Left lung (tissue), 10 donors: ENCODE results near the gene ARHGAP10. TPM values are rescaled to one million over a fixed set of nuclear protein-coding genes. Genes with fewer than 3 reads are reported as not detected.

Experiments
- ATAC-seq: fragments of 200-7000 bp; cut with Tn5 transposase; one replicate; pipeline ENCODE4 v1.9.1; 2020; ENCODE audit warnings: moderate library complexity
- DNase-seq, 4 donors: peaks; one replicate each; pipeline ENCODE4 v3.0.0-alpha.2; 2013 to 2020
- H3K27ac ChIP-seq, 2 donors: fragments of 200-600 bp; sonication (generic) in 1 of 2; one replicate each; pipeline versions ENCODE4 v1.5.0 to v1.8.0; 2020 to 2021
- H3K27me3 ChIP-seq, 2 donors: fragments of 200-600 bp; sonication (generic) in 1 of 2; one replicate each; pipeline versions ENCODE4 v1.5.0 to v1.8.0; 2020 to 2021
- H3K36me3 ChIP-seq, 2 donors: fragments of 200-600 bp; sonication (generic) in 1 of 2; one replicate each; pipeline versions ENCODE4 v1.5.0 to v1.8.0; 2020 to 2021
- H3K4me1 ChIP-seq, 2 donors: fragments of 200-600 bp; one replicate each; pipeline ENCODE4 v1.8.0; 2021
- H3K4me3 ChIP-seq, 2 donors: fragments of 200-600 bp; sonication (generic) in 1 of 2; one replicate each; pipeline versions ENCODE4 v1.5.0 to v1.8.0; 2020 to 2021; ENCODE audit warnings: mild to moderate bottlenecking in 1 of 2
- H3K9me3 ChIP-seq, 2 donors: fragments of 200-600 bp; sonication (generic) in 1 of 2; one replicate each; pipeline versions ENCODE4 v1.5.0 to v1.8.0; 2020 to 2021
- CTCF ChIP-seq, 2 donors: fragments of 200-600 bp; sonication (generic) in 1 of 2; IDR thresholded peaks; one replicate each; pipeline versions ENCODE4 v1.5.0 to v1.8.0; 2021; ENCODE audit warnings: antibody characterized with exemption in 2 of 2
- intact Hi-C, 2 donors: fragments of 100-400 bp; cut with DNase I; formaldehyde crosslinking; loops; one replicate each; pipeline versions ENCODE4 v1.11.2 to v1.14.2; 2022
- polyA plus RNA-seq, 6 donors: library from polyadenylated mRNA; unstranded; fragments of 120-200 nt; gene quantifications; one replicate each; pipeline ENCODE4 v1.2.1, GENCODE V29; 2013; ENCODE audit not compliant: insufficient read length in 6 of 6
- total RNA-seq, 2 donors: library from RNA; stranded (reverse); fragmentation: NEBNext Ultra II Directional; extraction: Animal tissue kit (Norgen Biotek cat#: 25700); gene quantifications; one replicate each; pipeline ENCODE4 v1.2.1, GENCODE V29; 2021
- donor health status: DM: no; HTN: yes; CAD: no.
- donor health status: DM: no; HTN: no; CAD: no.

The ARHGAP10 gene
- total and polyA plus RNA-seq, 8 donors, result 11.6 to 25.4 (median 14.2) TPM

GRCh38 chr4:147736458-147736857 lies 4.6 kb downstream of the ARHGAP10 start:
- intact Hi-C loops, result no loop called here
- no peak for TF ChIP-seq CTCF (IDR thresholded peaks at IDR 0.05)
- H3K27ac ChIP-seq, result no peak overlapping the region
- H3K27me3 ChIP-seq, result peaks cover 0 to 6% of the 10 kb centered on the region in 2 donors
- no peak for DNase-seq
- H3K36me3 ChIP-seq, result no peaks in the 10 kb centered on the region
- ATAC-seq, result no peak
- peaks cover 4 to 26% of the 10 kb centered on the region in 2 donors for H3K4me1 ChIP-seq
- no peaks in the 10 kb centered on the region for H3K9me3 ChIP-seq
- H3K4me3 ChIP-seq, result no peak overlapping the region

GRCh38 chr4:147737623-147738022 lies 5.7 kb downstream of the ARHGAP10 start:
- no peaks in the 10 kb centered on the region for H3K9me3 ChIP-seq
- no peaks in the 10 kb centered on the region for H3K36me3 ChIP-seq
- peaks cover 4 to 26% of the 10 kb centered on the region in 2 donors for H3K4me1 ChIP-seq
- H3K27me3 ChIP-seq, result no peaks in the 10 kb centered on the region
- H3K4me3 ChIP-seq, result no peak overlapping the region
- H3K27ac ChIP-seq, result no peak overlapping the region
- TF ChIP-seq CTCF (IDR thresholded peaks at IDR 0.05), result no peak
- ATAC-seq, result no peak
- intact Hi-C loops, result no loop called here
- DNase-seq, result no peak

GRCh38 chr4:147739239-147739823 lies 7.4 kb downstream of the ARHGAP10 start:
- no peak for DNase-seq
- intact Hi-C loops, result no loop called here
- no peaks in the 10 kb centered on the region for H3K9me3 ChIP-seq
- no peaks in the 10 kb centered on the region for H3K36me3 ChIP-seq
- H3K4me3 ChIP-seq, result no peak overlapping the region
- no peaks in the 10 kb centered on the region for H3K27me3 ChIP-seq
- no peak overlapping the region for H3K27ac ChIP-seq
- no peak for TF ChIP-seq CTCF (IDR thresholded peaks at IDR 0.05)
- H3K4me1 ChIP-seq, result peaks cover 0 to 9% of the 10 kb centered on the region in 2 donors
- ATAC-seq, result no peak

GRCh38 chr4:147740176-147740575 lies 8.3 kb downstream of the ARHGAP10 start:
- H3K36me3 ChIP-seq, result no peaks in the 10 kb centered on the region
- no peaks in the 10 kb centered on the region for H3K27me3 ChIP-seq
- no peak for TF ChIP-seq CTCF (IDR thresholded peaks at IDR 0.05)
- no peaks in the 10 kb centered on the region for H3K9me3 ChIP-seq
- intact Hi-C loops, result no loop called here
- ATAC-seq (no peak), DNase-seq (no peak)
- H3K27ac ChIP-seq, result no peak overlapping the region
- H3K4me1 ChIP-seq, result peaks cover 0 to under 1% of the 10 kb centered on the region in 2 donors
- H3K4me3 ChIP-seq, result no peak overlapping the region

GRCh38 chr4:147741190-147741788 lies 9.4 kb downstream of the ARHGAP10 start:
- intact Hi-C loops, result no loop called here
- ATAC-seq, result no peak
- H3K27ac ChIP-seq, result no peak overlapping the region

More at GRCh38 chr4:147741190-147741788, 9.4 kb downstream of the ARHGAP10 start:
- Histone ChIP-seq H3K36me3 (no peaks in the 10 kb centered on the region), H3K4me3 (no peak overlapping the region), H3K9me3 (no peaks in the 10 kb centered on the region), H3K27me3 (no peaks in the 10 kb centered on the region), H3K4me1 (no peaks in the 10 kb centered on the region)
- no peak for DNase-seq
- TF ChIP-seq CTCF (IDR thresholded peaks at IDR 0.05), result no peak
